K562 (cell line): ENCODE data around the gene NCBP2. TPM values are rescaled to one million over a fixed set of nuclear protein-coding genes. Genes with fewer than 3 reads are reported as not detected.
A peak's percentile ranks its signal among the peaks of the same experiment; 100 is the strongest.

ENCODE experiments used
- ATAC-seq: fragments of 200-7000 bp; cut with Tn5 transposase; 3 replicates; pipeline ENCODE4 v1.9.1; 2020; ENCODE audit warnings: moderate library complexity
- BruUV-seq: library from RNA; stranded (reverse); fragments of 400-500 nt; replicated peaks from 2 replicates; lab custom pipeline; 2021; lab: Mats Ljungman, UMichigan
- CTCF ChIA-PET: fragments of 300-600 bp; formaldehyde crosslinking; extraction: SDS; loops from one replicate; lab custom pipeline; 2021; ENCODE audit warnings: low intra/inter-chr PET ratio; lab: Yijun Ruan, JAX
- POLR2A ChIA-PET: fragments of 300-600, 350-650 bp; sonication (Branson Sonifier 250); formaldehyde crosslinking; extraction: SDS; loops from one replicate; lab custom pipeline; 2021; ENCODE audit warnings: antibody characterized with exemption, inconsistent platforms; lab: Yijun Ruan, JAX
- DNase-seq, 4 experiments: peaks; one replicate each; pipeline versions ENCODE4 v3.0.0 to v3.0.0-alpha.2; 2011 to 2018; ENCODE audit warnings: low spot score in 3 of 4, mixed read lengths in 3 of 4; ENCODE audit errors: extremely low read depth in 1 of 4
- FAIRE-seq: peaks from 2 replicates; lab custom pipeline; 2011; peaks lifted over from hg19 to GRCh38; lab: Jason Lieb, UNC
- H2AFZ ChIP-seq: 2 replicates; pipeline ENCODE4 v1.6.0; 2011; ENCODE audit warnings: low read depth, low read length, control low read depth, inconsistent platforms
- H3K27ac ChIP-seq: fragments of 200-600 bp; 3 replicates; pipeline ENCODE4 v1.8.0; 2011; ENCODE audit warnings: low read depth, mild to moderate bottlenecking, control low read depth, inconsistent platforms, low read length, moderate library complexity, mixed read lengths; ENCODE audit errors: extremely low read depth
- H3K27me3 ChIP-seq, 2 experiments: fragments of 300-600 bp in 1 of 2; 2 replicates in 1 of 2; 3 replicates in 1 of 2; pipeline versions ENCODE4 v1.6.0 to v1.8.0; 2011; ENCODE audit warnings: inconsistent platforms in 2 of 2, low read length in 2 of 2, mild to moderate bottlenecking in 1 of 2, mixed read lengths in 1 of 2, moderate library complexity in 1 of 2; ENCODE audit not compliant: control insufficient read depth in 2 of 2, insufficient read depth in 2 of 2
- H3K36me3 ChIP-seq: fragments of 300-600 bp; 3 replicates; pipeline ENCODE4 v1.8.0; 2011; ENCODE audit warnings: mild to moderate bottlenecking, low read length, inconsistent platforms; ENCODE audit not compliant: control insufficient read depth, insufficient read depth
- H3K4me1 ChIP-seq, 2 experiments: fragments of 200-600 bp in 1 of 2; replicated peaks in 1 of 2; 2 replicates in 1 of 2; 3 replicates in 1 of 2; pipeline versions ENCODE4 v1.5.1 to v1.8.0; 2011; ENCODE audit warnings: inconsistent platforms in 2 of 2, low read length in 2 of 2, mild to moderate bottlenecking in 1 of 2, mixed read lengths in 1 of 2, moderate library complexity in 1 of 2; ENCODE audit not compliant: control insufficient read depth in 2 of 2, insufficient read depth in 2 of 2
- H3K4me2 ChIP-seq: 2 replicates; pipeline ENCODE4 v1.6.1; 2011; ENCODE audit warnings: low read length, control low read depth, inconsistent platforms, mixed read lengths; ENCODE audit not compliant: insufficient read depth
- H3K4me3 ChIP-seq: fragments of 200-600 bp; sonication (generic), shearing (Covaris generic); 2 replicates; pipeline ENCODE4 v1.5.1; 2016; ENCODE audit warnings: control low read depth, inconsistent platforms
- H3K79me2 ChIP-seq: fragments of 200-600 bp; 3 replicates; pipeline ENCODE4 v1.8.0; 2011; ENCODE audit warnings: low read length, inconsistent platforms; ENCODE audit not compliant: control insufficient read depth, insufficient read depth
- H3K9ac ChIP-seq, 2 experiments: 2 replicates each; pipeline versions ENCODE4 v1.6.0 to v1.6.1; 2011; ENCODE audit warnings: low read depth in 2 of 2, low read length in 2 of 2, control low read depth in 1 of 2, inconsistent platforms in 1 of 2, mild to moderate bottlenecking in 1 of 2, mixed read lengths in 1 of 2; ENCODE audit not compliant: insufficient read depth in 1 of 2
- H3K9me1 ChIP-seq: one replicate; pipeline ENCODE4 v1.6.0; 2011; ENCODE audit warnings: inconsistent platforms, mild to moderate bottlenecking, low read length, moderate library complexity; ENCODE audit not compliant: control insufficient read depth, insufficient read depth
- H3K9me3 ChIP-seq: replicated peaks from 2 replicates; pipeline ENCODE4 v1.5.1; 2011; ENCODE audit warnings: low read depth, low read length, inconsistent platforms; ENCODE audit not compliant: control insufficient read depth, insufficient read depth
- H4K20me1 ChIP-seq: replicated peaks from 2 replicates; pipeline ENCODE4 v1.6.1; 2011; ENCODE audit warnings: low read length, inconsistent platforms, mixed read lengths; ENCODE audit not compliant: control insufficient read depth, insufficient read depth
- CBFA2T3 ChIP-seq: fragments of 450-650 bp; IDR thresholded peaks from 2 replicates; pipeline ENCODE4 v1.6.1; 2017
- EGR1 ChIP-seq: fragments of 450-650 bp; conservative IDR thresholded peaks from 2 replicates; pipeline ENCODE4 v1.6.1; 2017; ENCODE audit warnings: mild to moderate bottlenecking
- ESRRA ChIP-seq: fragments of 450-650 bp; IDR thresholded peaks from 2 replicates; pipeline ENCODE4 v1.6.1; 2014; ENCODE audit warnings: low read depth, mild to moderate bottlenecking, moderate library complexity, borderline replicate concordance
- FOSL1 ChIP-seq: fragments of 200-800 bp; sonication (Bioruptor generic); conservative IDR thresholded peaks from 2 replicates; pipeline ENCODE4 v1.6.1; 2016; ENCODE audit warnings: missing genetic modification characterization, missing compliant biosample characterization
- FOXO4 ChIP-seq: fragments of 450-650 bp; formaldehyde crosslinking; IDR thresholded peaks from 2 replicates; pipeline ENCODE4 v1.4.0; 2020; ENCODE audit warnings: mild to moderate bottlenecking, moderate library complexity
- GATAD2A ChIP-seq: fragments of 450-650 bp; IDR thresholded peaks from 2 replicates; pipeline ENCODE4 v1.6.1; 2017
- MITF ChIP-seq: IDR thresholded peaks from 2 replicates; pipeline ENCODE4 v1.6.1; 2014; ENCODE audit warnings: antibody characterized with exemption
- SRF ChIP-seq, 2 experiments: fragments of 250-450, 450-650 bp in 1 of 2; sonication (Bioruptor Pico) in 1 of 2; sonication (generic) in 1 of 2; formaldehyde crosslinking; IDR thresholded peaks; 2 replicates each; pipeline versions ENCODE4 v1.5.0 to v1.5.1; 2020 to 2022; ENCODE audit warnings: mild to moderate bottlenecking in 1 of 2, missing genetic modification reagents in 1 of 2
- STAG1 ChIP-seq: sonication (generic); formaldehyde crosslinking; IDR thresholded peaks from 2 replicates; pipeline ENCODE4 v1.5.0; 2020; ENCODE audit warnings: missing genetic modification reagents, borderline replicate concordance
- TRIM28 ChIP-seq: fragments of 450-650 bp; IDR thresholded peaks from 2 replicates; pipeline ENCODE4 v1.6.1; 2017
- UBTF ChIP-seq, 2 experiments: IDR thresholded peaks; 2 replicates each; pipeline ENCODE4 v1.6.1; 2012; ENCODE audit warnings: improper control_type of control experiment in 2 of 2, low read depth in 2 of 2, low read length in 2 of 2, borderline replicate concordance in 1 of 2
- ZFP91 ChIP-seq: sonication (generic); formaldehyde crosslinking; IDR thresholded peaks from 2 replicates; pipeline ENCODE4 v1.8.0; 2022; ENCODE audit warnings: mild to moderate bottlenecking, missing genetic modification reagents
- ZFPM2 ChIP-seq: fragments of 250-450 bp; sonication (Bioruptor Pico); IDR thresholded peaks from 2 replicates; pipeline ENCODE4 v1.5.1; 2022; ENCODE audit warnings: mild to moderate bottlenecking
- ZNF41 ChIP-seq: fragments of 250-450 bp; sonication (Bioruptor Pico); conservative IDR thresholded peaks from 2 replicates; pipeline ENCODE4 v1.4.0; 2020; ENCODE audit warnings: mild to moderate bottlenecking
- ZNF511 ChIP-seq: sonication (generic); formaldehyde crosslinking; IDR thresholded peaks from 2 replicates; pipeline ENCODE4 v1.8.0; 2022; ENCODE audit warnings: mild to moderate bottlenecking, missing genetic modification reagents
- WGBS: fragments of 100-300 bp; shearing (Covaris generic); methylation state at CpG from one replicate; pipeline ENCODE4 v1.1.6; 2016; ENCODE audit warnings: low coverage, mixed read lengths; ENCODE audit not compliant: insufficient coverage; ENCODE audit errors: missing lambda C conversion rate; 5-methylcytosine and 5-hydroxymethylcytosine counted together
- in situ Hi-C: fragments of 300-500 bp; cut with MboI; formaldehyde crosslinking; loops from 4 replicates; pipeline ENCODE4 v1.15.0; 2018; ENCODE audit warnings: inconsistent platforms, mixed read lengths
- intact Hi-C: fragments of 100-400 bp; cut with micrococcal nuclease; formaldehyde crosslinking; loops from 2 replicates; pipeline ENCODE4 v1.14.2; 2022
- polyA plus RNA-seq, 8 experiments: library from polyadenylated mRNA; depleted of rRNA in 4 of 8; stranded (reverse) in 5 of 8; unstranded in 3 of 8; fragments of >200 nt; fragmentation: Nextera tagmentation in 2 of 8; fragmentation: Illumina TruSeq in 1 of 8; extraction: Ambion mirVana in 2 of 8; extraction: Trizol in 1 of 8; gene quantifications; 2 replicates each; pipeline versions ENCODE4 v1.2.1 to v1.2.3, GENCODE V29; 2011 to 2014; ENCODE audit warnings: inconsistent platforms in 1 of 8, missing spikeins in 1 of 8
- total RNA-seq, 7 experiments: library from RNA; depleted of rRNA in 6 of 7; stranded (reverse); fragments of >200 nt in 6 of 7; fragmentation: Illumina TruSeq in 2 of 7; extraction: Trizol in 2 of 7; gene quantifications; 2 replicates each; pipeline versions ENCODE4 v1.2.1 to v1.2.3, GENCODE V29; 2011 to 2021; ENCODE audit warnings: low replicate concordance in 1 of 7

The NCBP2 gene
- total and polyA plus RNA-seq, 9 of the 15 experiments (the other 6 are each of a cell fraction or from before 2014, with no cell fraction given), result 56.4 to 102 (median 82.3) TPM

- peak overlapping the region in 1 of 2 experiments; percentile 73; a peak in 1 of 4 replicates for H3K9ac ChIP-seq
- ChIA-PET CTCF (interaction anchor here (0.7 kb wide), 1 partner anchor 208 kb away, joined by 5 read pairs; no protein-coding TSS in a partner anchor), POLR2A (interaction anchor here (1.1 kb wide), 1 partner anchor 10 kb away, joined by 5 read pairs; no protein-coding TSS in a partner anchor)
- peak overlapping the region; percentile 78 for H2AFZ ChIP-seq
- H3K27ac ChIP-seq, result no peak overlapping the region
- no peaks in the 10 kb centered on the region for H3K79me2 ChIP-seq
- peaks cover 14 to 17% of the 10 kb centered on the region in 2 experiments; a peak in 4 of 5 replicates for H3K4me1 ChIP-seq
- H3K36me3 ChIP-seq, result no peaks in the 10 kb centered on the region
- intact Hi-C loops, result loop anchor here (2.0 kb wide), 1 partner anchor 51 kb away; no protein-coding TSS in a partner anchor
- in situ Hi-C loops, result loop anchor here (10.0 to 25.0 kb wide), 3 partner anchors 205 to 533 kb away; no protein-coding TSS in a partner anchor
- H3K9me1 ChIP-seq, result no peaks in the 10 kb centered on the region
- no peaks in the 10 kb centered on the region for H4K20me1 ChIP-seq
- 39% methylated on average over 9 of the region's 10 CpGs for WGBS
- no TSS peak for BruUV-seq
- FAIRE-seq (no peak), DNase-seq (peak in 3 of 4 experiments; percentile 25 to 52 (median 51)), ATAC-seq (peak; percentile 52)
- peak overlapping the region; percentile 1; the same call in 1 of the 2 replicates for H3K4me2 ChIP-seq
- H3K27me3 ChIP-seq, result no peaks in the 10 kb centered on the region
- H3K9me3 ChIP-seq, result peaks cover 11% of the 10 kb centered on the region
- no peak overlapping the region for H3K4me3 ChIP-seq
- TF ChIP-seq EGR1, result no peak
- TF ChIP-seq ZNF511 (CRISPR knock-in tag), result no peak
- TF ChIP-seq STAG1 (CRISPR knock-in tag), result no peak
- TF ChIP-seq FOXO4 (CRISPR knock-in tag), result no peak
- TF ChIP-seq CBFA2T3, result no peak
- TF ChIP-seq UBTF (IDR thresholded peaks at IDR 0.05; ENCODE audit: borderline replicate concordance in 1 of 2, low read depth in 2 of 2, low read length in 2 of 2), result no peak
- no peak for TF ChIP-seq MITF
- TF ChIP-seq SRF (CRISPR knock-in tag; IDR thresholded peaks at IDR 0.05), result no peak
- TF ChIP-seq ESRRA, result no peak
- no peak for TF ChIP-seq ZFPM2
- no peak for TF ChIP-seq ZFP91
- no peak for TF ChIP-seq GATAD2A
- TF ChIP-seq TRIM28, result no peak
- TF ChIP-seq FOSL1 (tag), result peak; percentile 73
- no peak for TF ChIP-seq ZNF41 (CRISPR knock-in tag)
Measured at GRCh38 chr3:196979545-196979944, 37.2 kb upstream of the NCBP2 start.
